GM21576 (cell line): ENCODE data around the gene TMEM41B.
A peak's percentile ranks its signal among the peaks of the same experiment; 100 is the strongest.

Source experiments
- ATAC-seq: cut with Tn5 transposase; IDR thresholded peaks from one replicate; pipeline ENCODE4 v1.9.1; 2021; ENCODE audit warnings: mild to moderate bottlenecking, moderate library complexity; ENCODE audit not compliant: unreplicated experiment

TMEM41B gene

GRCh38 chr11:9310485-9311090 is 3.8 kb downstream of the TMEM41B start:
- no peak for ATAC-seq

GRCh38 chr11:9304178-9304577 is 10.2 kb downstream of the TMEM41B start:
- ATAC-seq, result no peak

- ATAC-seq, result no peak
These were observed 11.9 kb downstream of the TMEM41B start for GRCh38 chr11:9302448-9302847.

- ATAC-seq, result no peak
These were observed 12.7 kb downstream of the TMEM41B start for GRCh38 chr11:9301720-9302119.

GRCh38 chr11:9293646-9294045 is 20.7 kb downstream of the TMEM41B start:
- ATAC-seq, result no peak

GRCh38 chr11:9285850-9286587 is 28.4 kb downstream of the TMEM41B start:
- no peak for ATAC-seq

GRCh38 chr11:9280655-9281301 is 33.6 kb downstream of the TMEM41B start:
- ATAC-seq, result peak; percentile 89

GRCh38 chr11:9277176-9277575 is 37.2 kb downstream of the TMEM41B start:
- ATAC-seq, result no peak

GRCh38 chr11:9276571-9276970 is 37.8 kb downstream of the TMEM41B start:
- ATAC-seq, result no peak

GRCh38 chr11:9274499-9275258 is 39.7 kb downstream of the TMEM41B start:
- ATAC-seq, result no peak

GRCh38 chr11:9273376-9274336 is 40.7 kb downstream of the TMEM41B start:
- no peak for ATAC-seq

GRCh38 chr11:9269492-9270013 is 44.8 kb downstream of the TMEM41B start:
- ATAC-seq, result no peak

GRCh38 chr11:9267680-9268079 is 46.7 kb downstream of the TMEM41B start:
- ATAC-seq, result no peak

- no peak for ATAC-seq
These were observed 47.5 kb downstream of the TMEM41B start for GRCh38 chr11:9266926-9267325.

- ATAC-seq, result no peak
These were observed 48.2 kb downstream of the TMEM41B start for GRCh38 chr11:9266132-9266736.

GRCh38 chr11:9265211-9266131 is 48.9 kb downstream of the TMEM41B start, which contains the start of gene DENND5A:
Gene DENND5A (minus strand): TSS chr11:9265350. CDS start chr11:9265069, 281 bp downstream.
- ATAC-seq, result peak; percentile 35

GRCh38 chr11:9264316-9265210 is 49.8 kb downstream of the TMEM41B start:
- ATAC-seq, result peak; percentile 17
